Epidermal melanocyte (primary cell): ENCODE data around the gene CHIT1.

Source experiments
- DNase-seq: peaks from one replicate; pipeline ENCODE4 v3.0.0; 2011; ENCODE audit warnings: low spot score; ENCODE audit not compliant: insufficient read length

The CHIT1 gene

DNA sequence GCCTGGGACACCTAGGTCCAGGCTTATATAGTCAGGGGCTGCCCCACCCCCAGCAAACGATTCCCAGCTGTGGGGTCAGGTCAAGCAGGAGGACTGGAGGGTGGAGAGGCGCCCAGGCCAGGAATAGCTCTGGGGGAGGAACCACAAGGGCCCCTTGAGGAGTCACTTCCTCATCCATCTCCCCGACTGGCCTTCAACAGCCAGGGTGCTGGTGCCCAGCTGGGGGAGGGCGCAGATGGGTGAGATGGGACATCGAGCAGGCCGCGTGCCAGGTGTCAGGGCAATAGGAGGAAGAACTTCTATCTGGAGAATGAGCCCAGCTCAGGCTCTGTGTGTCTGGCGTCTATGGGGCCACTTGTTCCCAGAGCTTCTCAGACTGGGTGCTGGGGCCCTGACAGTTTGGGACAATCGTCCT is 53.6 kb downstream of the CHIT1 start:
- no peak for DNase-seq

DNA sequence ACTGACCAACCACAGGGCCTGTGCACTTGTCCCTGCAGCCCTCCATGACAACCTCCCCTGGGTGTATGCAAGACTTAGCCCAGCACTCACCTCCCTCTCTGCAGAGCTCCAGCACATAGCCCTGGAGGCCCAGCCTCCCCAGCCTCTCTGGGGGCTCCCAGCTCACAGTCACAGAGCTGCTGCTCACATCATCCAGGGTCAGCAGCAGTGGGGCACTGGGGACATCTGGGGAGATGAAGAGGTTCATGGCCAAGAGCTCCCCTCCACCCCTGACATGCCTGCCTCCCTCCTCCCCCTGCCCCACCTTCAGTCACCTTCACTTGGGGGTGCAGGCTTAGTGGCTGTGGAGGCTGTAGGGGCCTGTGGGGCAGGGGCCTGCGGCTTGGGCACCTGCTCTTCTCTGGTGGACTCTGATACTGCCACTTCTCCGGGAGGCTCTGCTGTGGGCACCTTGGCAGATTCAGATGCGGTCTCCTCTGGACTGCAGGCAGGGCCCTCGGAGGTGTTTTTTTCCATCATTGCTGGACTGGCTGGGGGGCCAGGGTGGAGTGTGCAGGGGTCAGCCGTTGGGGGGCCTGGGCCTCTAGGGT is 54.1 kb downstream of the CHIT1 start, which contains the start of gene MYBPH:
Gene MYBPH, minus strand, starts transcription at position 590 of the 590 bp plus-strand sequence. Its CDS starts 71 bp downstream, at position 519.
- DNase-seq, result no peak

DNA sequence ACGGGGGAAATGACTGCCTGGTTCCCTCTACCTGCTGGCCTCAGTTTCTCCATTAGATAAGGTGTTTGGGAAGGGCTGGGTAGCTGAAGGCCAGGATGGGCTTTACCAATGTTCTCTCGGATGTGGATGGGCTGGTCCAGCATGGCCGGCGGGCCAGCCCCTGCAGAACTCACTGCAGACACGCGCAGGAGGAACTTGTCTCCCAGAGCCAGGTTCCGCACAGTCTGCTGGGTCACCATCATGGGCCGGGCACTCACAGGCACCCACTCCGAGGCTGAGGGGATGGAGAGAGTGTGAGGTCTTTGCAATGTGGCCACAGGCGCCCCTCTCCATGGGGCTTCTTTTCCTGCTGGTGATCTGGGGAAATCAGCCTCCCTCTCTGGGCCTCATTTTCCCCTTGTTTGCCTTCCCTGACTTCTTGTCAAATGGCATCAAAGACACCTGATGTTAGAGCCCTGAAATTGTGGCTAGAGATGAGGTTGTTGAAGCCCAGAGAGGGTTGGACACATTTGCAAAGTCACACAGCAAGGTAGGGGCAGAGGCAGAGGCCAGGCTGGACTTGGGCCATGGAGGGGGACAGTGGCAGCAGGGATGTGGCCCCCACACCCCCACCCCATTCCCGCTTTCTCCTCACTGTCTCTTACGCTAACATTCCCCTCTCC is 55.0 kb downstream of the CHIT1 start:
- no peak for DNase-seq

DNA sequence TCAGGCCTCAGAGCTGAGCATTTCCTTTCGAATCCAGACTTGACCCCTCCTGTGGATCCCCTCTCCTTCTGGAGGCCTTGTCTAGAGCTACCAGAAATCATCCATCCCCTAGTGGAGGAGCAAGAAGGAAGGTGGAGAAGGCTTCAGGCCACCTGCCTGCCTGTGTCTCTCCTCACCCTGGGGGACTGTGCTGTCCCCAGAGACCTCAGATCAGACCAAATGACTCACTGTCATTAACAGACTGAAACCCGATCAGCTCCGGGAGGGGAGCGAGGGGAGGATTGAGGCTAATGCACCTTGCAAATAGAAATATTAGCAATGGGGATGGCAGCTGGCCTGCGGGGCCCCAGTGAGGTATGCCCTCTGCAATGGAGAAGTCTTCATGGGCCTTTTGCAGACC is 55.9 kb downstream of the CHIT1 start:
- DNase-seq, result no peak

DNA sequence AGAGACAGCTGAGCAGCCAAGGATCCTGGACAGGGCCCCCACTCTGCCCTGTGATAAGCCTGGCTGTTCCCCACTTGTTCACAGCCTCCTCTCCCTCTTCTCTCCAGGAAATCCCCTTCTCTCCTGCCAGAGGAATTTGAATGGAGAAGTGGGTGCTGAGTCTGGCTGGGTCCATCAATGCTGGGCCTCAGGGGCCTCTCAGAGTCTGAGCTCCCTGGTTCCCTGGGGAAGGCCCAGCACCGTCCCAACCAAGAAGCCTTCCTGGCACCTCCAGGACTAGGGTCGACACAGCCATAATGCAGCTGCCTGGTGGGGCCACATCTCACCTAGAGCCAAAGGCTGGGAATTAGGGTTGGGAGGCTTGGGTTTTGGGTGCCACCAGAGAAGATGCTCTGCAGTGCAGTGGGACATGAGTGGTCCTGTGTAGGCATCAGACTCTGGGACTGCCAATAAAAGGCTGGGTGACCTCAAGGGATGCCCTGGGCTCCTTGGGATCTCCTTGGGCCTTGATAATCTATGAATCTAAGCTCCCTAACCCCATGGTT is 56.4 kb downstream of the CHIT1 start:
- DNase-seq, result no peak

DNA sequence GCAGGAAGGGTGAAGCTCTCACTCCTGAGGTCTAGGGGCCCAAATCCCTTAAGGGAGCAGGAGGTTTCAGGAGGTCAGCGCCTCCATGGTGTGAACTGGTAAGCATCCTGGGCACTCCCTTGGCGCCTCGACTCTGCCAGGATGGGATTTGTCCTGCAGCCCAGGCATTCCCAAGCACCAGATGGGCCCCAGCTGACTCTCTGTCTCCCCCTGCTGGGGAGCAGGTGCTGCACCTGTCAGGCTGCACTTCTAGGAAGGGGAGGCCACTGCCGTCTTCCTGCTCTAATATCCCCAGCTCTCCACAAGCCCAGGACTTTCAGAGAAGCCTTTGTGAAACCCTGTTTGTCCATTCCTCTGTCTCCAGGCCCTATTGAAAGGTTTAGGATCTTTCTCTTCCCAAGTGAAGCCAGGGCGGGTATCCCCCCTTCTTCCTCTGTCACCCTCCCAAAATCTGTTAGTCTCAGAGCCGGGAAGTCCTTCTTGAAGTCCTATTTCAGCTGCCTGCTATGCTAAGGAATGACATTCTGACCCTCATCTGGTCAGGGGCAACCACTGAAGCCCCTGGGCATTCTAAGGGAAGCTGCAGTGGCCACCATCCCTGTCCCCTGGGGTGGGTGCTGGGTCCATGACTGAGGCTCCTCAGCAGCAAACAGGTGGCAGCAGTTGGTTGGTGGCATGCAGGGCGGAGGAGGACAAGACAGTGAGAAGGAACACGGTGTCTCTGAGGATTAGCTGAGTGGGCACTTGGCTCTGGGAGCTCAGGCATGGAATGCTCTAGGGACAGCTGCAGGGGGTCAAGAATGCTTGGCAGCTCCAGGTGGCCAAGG is 57.1 kb downstream of the CHIT1 start:
- peak; percentile 55 for DNase-seq

DNA sequence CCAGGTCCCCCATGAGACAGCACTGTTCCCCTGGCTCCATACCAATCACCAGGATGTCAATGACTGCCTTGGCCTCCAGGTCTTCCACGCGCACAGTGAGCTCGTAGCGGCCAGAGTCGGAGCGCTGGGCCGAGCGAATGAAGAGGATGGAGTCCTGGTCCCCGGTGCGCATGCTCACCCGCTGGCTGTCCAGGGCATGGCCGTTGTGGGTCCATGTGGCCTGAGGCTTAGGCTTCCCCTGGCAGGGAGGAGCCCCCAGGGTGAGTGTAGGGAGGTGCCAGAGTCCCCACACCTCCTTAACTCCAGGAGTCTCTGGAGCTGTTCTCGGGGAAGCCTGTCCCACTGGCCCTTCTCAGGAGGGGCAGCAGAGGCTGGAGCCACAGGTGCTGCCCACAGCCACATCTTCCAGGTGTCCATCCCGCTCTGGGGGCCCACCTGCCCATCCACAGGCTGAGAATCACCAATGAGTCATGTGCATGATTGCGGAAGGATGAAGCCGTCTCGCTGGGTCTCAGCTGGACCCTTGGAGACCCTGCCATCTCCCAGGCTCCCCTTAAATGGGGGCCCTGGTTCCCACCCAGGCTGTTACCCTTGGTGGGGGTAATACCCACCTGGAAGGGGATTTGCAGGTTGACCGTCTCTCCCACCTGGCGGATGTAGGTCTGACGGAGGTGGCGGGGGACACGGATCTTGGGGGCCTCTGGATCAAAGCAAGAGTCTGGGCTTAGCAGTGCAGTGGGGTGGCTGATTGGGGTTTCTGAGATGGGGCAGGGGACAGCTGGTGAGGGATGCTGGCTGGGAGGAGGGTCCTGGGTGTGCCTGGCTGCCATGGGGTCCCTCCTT is 57.9 kb downstream of the CHIT1 start:
- DNase-seq, result no peak

DNA sequence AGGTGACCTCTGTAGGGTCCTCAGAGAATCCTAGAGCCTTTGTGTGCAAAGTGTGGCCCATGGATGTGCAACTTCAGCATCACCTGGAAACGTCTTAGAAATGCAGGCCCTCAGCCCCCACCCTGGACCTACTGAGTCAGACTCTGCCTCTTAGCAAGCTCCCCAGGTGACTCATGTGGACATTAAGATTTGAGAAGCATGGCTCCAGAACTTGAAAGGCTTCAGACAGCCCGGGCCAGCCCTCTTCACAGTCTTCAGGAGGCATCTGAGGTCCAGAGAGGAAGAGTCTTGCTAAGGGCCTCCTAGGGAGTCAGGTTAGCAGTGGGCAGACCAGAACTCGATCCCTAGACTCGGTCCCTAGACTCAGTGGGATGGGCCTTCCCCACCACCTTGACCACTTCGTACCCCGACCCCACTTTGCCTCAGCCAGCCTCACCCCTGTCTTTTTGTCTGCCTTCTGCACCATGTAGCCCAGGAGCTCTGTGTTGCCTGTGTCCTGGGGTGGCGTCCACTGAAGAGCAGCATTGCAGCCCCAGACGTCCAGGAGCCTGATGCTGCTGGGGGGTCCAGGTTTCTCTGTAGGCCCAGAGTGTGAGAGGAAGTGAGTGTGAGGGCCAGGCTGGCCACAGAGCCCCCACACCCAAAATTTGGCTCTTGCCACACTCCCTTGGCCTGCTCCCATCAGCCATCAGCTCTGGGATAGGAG is 58.7 kb downstream of the CHIT1 start:
- DNase-seq, result no peak

DNA sequence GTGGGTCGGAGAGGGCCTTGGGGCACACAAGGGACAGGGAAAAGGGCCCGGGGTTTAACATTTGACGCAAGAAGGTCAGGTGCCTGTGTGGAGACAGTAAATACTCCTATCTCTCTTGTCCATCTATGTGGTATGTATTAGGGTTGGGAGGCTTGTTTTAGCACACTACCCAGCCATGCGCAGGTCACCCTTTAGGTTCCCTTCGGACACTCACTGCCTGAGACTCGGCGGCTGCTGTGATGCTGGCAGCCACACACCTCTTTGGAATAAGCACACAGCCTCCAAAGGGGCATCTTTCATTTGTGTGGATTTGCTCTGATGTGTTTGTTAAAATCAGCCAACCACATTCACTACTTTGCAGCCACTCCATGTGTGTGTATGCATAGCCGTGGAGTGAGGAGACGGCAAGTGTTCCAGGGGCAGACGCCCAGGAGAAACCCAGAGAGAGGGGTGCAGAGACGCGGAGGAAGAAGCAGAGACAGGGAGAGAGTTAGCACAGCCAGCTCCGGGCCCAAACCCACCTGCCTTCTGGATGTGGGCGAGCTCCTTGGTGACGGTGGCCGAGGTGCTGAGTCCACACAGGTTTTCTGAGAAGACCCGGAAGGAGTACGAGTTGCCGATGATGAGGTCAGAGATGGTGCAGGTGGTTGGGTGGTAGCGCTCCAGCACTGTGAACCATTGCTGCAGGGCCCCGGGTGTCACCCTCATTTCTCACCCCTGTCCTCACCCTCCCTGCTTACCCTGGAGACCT is 59.5 kb downstream of the CHIT1 start:
- DNase-seq, result no peak

DNA sequence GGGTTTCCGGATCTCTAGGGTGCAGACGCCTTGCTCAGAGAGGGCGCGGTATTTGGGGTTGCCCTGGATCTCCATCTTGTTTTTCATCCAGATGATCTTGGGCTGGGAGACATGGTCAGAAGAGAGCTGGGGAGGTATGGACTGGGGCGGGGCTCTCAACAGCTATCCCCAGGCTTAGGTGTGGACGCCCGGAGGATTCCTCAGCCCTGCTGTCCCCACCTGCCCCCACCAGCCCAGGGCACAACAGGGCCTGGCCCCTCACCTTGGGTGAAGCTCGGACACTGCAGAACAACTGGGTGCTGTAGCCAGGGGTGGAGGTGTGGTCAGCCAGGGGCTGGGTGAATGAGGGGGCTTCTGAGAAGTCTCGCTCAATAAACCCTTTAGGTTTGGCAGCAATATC is 60.5 kb downstream of the CHIT1 start:
- DNase-seq, result no peak

DNA sequence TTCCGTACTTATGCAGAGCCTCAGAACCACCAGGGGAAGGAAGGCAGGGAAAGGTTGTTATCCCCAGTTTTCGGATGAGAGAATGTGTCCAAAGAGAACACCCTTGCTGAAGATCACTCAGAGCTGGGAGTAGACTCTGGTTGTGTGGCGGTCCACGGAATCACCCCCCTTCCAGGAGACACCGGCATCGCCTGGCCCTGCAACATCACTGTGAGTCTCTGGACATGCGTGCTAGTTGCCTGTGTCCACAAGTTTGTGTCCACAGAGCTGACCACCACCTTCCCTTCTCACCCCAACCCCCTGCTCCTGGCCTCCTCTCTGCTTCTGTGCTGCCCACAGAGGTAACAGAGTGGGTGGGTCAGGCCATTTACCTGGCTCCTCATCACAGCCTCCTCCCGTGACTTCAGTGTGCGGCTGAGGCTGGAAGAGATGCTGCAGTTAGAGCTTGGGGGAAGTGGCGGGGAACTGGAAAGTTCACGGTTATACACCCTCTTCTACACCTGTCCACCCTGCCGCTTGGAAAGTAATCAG is 61.2 kb downstream of the CHIT1 start:
- no peak for DNase-seq

DNA sequence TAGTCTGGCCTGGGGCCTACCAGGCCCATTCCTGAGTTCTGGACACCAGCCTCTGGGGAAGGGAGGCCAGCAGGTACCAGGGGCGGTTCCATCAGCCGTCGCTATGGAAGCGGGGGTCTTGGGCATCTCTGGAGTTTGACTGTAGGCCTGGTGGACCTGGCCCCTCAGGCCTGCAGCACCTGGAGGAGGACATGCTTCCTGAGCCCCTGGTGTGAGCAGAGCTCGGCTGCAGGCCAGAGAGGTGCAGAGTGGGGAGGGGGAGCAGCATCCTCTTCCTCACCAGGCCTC is 61.6 kb downstream of the CHIT1 start:
- no peak for DNase-seq

DNA sequence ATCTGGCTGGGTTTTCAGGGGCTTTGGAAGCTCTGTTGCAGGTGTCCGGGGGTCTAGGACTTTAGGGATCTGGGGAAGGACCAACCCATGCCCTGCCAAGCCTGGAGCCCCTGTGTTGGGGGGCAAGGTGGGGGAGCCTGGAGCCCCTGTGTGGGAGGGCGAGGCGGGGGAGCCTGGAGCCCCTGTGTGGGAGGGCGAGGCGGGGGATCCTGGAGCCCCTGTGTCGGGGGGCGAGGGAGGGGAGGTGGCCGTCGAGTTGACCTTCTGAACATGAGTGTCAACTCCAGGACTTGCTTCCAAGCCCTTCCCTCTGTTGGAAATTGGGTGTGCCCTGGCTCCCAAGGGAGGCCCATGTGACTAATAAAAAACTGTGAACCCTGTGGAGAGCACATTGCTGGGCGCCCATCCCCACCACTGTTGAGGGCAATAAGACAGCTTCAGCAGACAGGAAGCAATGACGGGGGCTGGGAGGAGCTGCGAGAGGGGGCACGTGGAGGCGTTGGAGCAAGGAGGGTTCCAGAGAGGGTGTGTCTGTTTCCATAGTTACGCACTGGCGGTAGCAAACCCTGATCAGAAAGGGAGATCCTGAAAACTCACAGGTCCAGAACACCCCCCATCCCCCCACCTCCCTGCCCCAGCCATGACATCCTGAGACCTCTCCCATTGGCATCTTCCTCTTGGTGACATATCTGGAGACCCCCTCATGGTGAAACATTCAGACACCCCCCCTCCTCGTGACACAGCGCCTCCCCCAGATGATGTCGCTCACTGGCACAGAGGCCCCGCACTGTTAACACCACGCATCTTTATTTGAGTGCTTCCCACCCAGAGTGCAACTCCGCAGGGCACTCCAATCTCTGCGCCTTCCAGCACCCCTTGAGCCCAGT is 62.2 kb downstream of the CHIT1 start:
- DNase-seq, result no peak

DNA sequence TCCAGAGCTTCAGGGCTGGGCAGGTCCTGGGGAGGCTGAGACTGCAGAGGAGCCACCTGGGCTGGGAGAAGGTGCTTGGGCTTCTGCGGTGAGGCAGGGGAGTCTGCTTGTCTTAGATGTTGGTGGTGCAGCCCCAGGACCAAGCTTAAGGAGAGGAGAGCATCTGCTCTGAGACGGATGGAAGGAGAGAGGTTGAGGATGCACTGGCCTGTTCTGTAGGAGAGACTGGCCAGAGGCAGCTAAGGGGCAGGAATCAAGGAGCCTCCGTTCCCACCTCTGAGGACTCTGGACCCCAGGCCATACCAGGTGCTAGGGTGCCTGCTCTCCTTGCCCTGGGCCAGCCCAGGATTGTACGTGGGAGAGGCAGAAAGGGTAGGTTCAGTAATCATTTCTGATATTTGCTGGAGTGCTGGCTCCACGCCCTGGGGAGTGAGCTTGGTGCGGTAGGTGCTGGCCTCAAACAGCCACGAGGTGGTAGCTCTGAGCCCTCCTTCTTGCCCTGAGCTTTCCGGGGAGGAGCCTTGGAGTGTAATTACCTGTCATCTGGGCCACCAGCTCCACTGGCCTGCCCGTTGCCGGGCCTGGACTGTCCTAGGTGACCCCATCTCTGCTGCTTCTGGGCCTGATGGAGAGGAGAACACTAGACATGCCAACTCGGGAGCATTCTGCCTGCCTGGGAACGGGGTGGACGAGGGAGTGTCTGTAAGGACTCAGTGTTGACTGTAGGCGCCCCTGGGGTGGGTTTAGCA is 63.1 kb downstream of the CHIT1 start:
- DNase-seq, result no peak
